SHP77 (cell line): Measurements from ENCODE around the gene AGAP3.

Experiments used
- DNase-seq, 2 experiments: peaks; one replicate each; lab custom pipeline; 2025; lab: John Stamatoyannopoulos, UW

Gene AGAP3

DNA sequence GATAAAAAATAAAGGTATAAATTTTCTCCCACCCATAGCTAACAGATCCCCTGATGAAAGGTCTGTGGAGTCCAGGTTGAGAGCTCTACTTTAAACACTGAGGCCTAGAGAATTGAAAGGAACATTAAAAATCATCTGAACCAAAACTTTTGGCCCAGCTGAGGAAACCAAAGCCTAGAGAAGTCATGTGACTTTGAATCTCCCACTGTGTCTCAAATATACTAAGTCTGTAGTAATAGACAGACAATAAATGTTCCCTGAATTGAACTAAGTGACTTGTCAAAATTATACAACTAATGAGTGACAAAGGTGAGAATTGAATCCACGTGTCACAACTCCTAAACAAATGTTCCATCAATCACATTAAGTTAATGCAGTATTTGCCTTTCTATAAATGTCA lies 75.5 kb downstream of the AGAP3 start:
- DNase-seq, result no peak

DNA sequence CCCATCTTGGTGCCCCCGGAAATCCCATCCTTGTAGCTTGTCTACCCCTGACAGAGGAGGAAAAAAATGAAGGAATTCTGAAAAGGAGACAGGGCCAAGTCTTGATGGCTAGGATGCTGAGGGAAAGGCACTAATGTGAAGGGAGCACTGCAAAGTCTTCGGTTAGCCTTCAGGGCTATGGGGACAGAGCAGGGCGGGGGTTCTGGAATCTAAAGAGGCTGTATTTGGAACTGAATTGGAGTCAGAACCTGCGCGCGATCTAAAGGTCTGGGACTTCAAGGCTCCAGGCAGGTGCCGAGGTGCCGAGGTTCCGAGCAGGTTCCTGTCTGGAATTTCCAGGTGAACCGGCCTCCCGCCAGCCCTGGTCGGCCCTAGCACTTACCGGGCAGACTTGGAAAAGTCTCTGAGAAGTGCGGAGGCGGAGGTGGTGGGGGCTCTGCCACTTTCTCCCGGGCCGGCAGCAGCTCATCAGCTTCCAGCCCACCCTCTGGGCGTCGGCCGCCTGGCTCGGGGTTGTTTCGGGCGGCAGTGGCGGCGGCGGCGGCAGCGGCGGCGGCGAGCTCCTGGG lies 80.4 kb downstream of the AGAP3 start:
- no peak for DNase-seq

DNA sequence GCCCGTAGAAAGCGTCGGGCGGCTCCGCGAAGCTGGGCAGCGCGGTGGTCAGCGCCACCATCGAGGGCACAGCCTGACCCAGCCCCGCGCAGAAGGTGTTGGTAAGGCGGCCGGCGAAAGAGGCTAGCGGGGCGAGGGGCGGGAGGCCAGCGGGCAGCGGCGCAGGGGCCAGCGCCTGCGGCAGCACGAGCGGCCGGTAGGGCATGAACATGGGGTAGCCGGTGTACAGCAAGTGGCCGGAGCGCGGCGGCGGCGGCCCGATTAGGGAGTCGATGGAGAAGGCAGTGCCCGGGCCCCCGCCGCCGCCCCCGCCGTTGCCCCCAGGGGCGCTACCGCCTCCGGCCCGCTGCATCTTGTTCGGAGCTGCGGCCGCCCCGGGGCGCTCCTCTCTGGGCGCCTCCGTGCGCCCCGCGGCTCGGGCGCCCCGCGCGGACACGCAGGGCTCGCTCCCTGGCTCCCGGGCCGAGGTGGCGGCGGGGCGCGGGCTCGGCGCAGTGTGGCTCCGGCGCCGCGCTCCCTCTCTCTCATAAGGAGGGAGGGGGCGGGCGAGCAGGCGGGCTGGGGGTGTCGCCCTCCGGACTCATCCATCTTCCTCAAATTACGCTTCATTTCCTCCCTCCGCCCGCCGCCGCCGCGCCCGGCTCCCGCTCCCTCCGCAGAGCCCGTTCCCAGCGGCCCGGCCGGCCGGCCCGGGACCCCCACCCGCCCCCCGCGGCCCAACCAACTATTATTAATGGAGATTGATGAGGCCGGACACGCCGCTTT lies 81.1 kb downstream of the AGAP3 start, which contains the start of gene GBX1:
Gene GBX1 (minus strand): TSS at position 498 of the 765 bp plus-strand sequence. CDS start 146 bp downstream, at position 352.
- no peak for DNase-seq

DNA sequence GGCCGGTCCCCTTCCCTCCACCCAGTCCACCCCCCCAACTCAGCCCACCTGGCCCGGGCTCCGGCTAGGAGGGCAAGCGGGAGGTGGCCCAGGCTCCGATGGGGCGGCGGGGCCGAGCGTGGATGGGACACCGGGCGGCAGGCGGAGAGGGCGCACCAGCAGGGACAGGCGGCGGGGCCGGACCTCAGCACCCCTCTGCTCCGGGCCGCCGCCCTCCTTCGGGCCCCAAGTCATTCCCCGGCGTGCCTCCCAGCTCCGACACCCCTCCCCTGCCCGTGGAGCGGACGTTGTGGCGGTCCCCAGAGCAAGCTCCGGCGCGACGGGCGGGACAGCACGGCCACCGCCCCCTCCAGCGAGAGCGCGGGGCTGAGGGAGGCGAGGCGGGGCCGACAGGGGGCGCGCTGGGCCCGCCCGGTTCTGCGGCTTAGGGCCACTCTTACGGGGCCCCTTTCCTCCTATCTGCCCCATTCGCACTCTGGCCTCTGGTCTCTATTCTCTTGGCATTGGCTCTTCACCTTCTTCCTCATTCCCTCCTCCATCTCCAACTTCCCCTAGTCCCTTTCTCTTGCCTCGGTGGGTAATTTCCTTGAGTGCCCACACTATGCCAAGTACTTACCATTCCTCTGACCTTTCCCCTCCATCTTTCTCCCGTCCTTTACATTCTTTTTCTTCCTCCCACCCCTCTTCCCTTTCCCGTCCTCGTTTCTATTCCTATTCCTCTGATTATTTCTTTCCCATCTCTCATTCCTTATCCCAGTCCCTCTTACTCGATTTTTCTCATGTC lies 81.9 kb downstream of the AGAP3 start:
- DNase-seq, result no peak

DNA sequence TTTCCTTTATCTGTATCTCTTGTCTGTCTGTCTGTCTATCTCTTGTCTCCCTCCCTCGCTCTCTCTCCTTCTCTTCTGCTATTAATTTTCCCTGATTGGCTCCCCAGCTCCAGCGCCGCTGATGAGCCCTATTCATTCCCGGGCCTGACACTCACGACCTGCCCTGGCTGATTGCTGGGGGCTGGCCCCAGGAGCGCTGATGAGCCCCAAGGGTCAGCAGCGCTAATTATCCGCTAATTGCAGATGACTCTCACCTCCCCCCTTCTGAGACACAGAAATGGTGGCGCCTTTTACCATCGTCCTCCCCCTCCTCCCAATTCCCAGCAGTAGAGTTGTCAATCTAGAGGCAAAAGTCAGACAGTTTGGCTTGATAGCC lies 82.5 kb downstream of the AGAP3 start:
- no peak for DNase-seq

DNA sequence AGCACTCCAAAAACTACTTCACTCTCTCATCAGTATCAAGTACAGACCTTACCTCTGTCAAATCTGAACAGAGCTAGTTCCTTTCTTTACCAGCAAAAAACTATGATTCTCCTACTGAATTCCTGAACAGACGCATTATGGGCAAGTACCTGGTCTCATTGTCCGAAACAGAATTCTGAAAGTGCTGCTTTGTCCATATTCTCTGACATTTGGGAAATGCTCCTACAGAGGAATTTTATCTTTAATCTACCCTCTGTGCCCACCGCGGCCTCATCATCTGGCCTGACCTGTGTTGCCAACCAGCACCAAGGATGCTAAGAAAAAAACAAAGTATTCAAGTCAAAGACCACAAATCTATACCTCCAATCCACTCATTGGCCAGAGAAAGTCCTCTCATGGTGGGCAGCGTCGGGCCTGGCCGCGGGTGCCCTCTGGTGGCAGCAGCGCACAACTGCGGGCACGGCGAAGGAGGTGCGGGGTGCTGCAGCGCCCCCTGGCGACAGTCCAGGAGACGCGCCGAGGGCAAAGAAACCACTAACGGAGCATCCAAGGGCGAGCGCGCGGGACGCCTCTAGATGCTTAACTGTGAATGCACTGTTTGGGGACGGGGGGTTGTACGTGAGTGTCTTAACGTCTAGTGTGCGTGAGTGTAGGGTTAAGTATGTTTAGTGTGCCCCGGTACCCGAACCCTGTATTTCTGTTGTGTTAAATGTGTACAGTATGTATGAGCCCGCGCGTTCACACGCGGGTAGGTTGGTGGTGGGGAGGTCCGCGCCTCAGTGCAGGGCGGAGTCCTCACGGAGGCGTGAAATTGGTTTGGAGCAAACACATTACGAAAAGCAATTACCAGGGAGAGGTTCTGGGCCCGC lies 86.2 kb downstream of the AGAP3 start:
- DNase-seq, result peak; percentile 37 to 43

DNA sequence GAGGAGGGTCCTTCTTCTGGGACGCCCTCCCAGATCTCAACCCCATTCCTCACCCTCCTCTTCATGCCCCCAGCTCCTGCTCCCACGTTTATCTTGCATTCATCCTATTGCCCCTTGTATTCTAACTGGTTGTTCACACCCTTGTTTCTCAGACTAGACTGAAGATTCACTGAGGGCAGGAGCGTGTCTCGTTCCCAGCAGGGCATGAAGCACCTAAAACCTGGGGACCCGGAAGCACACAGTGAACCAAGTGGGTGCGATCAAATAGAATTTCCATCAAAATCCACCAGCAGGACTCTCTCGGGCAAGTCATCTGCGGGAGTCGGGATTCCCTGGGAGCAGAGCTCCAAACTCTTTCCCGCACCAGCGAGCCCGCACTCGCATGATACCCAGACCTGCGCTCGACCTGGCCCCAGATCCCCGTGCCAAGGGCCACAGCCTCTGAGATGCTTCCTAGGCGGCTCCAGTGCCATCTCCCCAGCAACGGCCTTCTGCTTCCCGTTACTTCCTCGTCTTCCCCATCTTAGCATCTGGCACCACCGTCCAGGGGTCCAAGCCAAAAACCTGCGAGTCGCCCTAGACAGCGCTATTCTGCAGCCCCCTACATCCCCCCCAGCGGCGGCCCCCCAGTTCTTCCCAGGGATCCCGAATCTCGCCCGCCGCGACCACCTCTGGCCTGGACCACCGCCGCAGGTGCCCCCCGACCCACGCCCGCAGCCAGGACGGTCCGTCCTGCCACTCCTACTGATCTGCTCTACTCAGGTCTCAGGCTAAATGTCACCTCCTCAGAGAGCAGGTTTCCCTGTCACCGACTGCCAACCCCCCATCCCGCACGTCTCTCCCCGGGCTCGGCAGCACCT lies 87.3 kb downstream of the AGAP3 start:
- DNase-seq, result no peak

DNA sequence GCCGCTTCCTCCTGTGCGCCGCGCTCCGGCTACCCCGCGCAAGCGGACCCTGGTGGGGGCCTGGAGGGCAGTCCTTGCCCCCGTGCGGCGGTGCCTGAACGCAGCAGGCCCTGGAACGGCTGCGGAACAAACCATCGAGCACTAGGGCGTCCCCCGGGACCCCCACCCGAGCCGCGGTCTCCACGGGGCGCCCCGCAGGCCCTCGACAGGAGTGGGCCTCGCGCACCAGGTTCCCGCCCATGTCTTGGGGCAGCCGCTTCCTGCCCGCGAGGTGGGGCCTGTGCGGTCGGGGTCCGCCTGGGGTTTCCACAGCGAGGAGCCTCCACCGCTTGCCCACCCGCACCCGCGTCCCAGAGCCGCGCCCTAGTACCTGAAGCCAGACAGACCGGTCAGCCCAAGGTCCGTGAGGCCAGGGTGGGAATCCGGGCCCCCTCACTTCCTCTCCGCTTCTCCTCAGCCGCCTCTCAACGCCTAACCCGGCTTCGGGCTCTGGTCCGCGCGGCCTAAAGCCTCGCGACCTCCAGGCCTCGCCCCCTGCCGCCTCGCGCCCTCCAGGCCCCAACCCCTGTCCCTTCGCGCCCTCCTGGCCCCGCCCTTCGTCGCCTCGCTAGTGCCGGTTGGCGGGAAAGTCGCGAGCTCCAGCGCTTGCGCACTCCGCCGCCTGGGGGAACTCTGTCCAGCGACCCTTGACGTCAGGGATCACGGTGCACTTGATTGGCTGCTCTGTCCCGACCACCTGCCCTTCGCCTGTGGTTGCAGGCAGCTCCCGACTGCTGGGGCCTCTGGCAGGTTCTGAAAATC lies 88.2 kb downstream of the AGAP3 start:
- no peak for DNase-seq

DNA sequence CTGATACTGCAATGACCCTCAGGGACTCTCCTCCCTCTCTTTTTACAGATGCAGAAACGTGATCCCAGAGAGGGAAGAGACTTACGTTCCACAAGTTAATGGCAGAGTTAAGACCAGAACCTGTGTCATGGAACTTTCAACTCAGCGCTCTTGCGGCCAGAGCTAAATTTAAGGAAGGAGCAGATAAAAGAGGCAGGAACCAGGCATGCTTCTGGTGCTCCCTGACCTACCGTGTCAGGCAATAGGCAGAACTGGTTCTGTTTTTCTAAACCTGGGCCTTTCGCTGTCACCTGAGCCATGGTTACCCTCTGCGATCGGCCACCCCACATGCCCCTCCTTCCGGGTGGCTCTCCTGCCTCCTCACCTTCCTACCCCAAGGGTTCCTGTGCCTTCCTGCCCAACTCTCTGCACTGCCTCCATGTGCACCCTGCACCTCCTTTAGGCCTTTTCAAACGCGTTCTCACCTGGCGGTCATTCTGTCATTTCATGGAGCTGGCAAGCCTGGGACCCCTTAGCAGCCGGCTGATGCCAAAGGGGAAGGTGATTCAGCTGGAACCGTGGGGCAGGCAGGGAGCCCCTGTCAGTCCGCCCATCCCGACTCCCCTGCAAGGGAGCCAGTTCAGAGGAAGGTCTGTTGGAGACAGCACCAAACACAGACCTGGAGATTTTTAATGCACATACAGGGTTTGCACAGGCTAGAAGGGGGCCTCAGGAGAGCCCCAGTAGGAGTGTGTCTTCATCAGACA lies 88.9 kb downstream of the AGAP3 start:
- no peak for DNase-seq

DNA sequence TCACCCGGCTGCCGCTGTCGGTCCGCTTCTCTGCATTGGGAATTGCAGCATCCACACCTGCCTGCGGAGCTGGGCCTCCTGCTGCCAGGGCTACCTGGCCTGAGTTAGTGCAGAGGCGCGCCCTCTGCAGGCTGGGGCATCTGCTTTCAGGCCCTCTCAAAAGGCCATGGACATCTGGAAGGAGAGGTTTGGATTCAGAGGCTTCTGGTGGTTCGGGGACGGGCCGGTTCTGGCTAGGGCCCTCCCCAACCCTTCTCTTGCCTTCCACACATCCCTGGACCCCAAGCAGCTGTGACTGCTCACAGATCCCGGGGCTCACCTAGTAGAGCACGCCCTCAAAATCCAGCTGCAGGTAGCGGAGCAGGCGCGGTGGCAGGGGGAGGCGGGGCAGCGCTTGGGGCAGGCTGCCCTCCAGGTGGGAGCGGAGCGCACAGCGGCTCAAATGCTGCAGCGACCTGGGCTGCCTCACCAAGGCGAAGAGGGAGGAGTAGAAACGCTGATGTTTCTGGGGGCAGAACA lies 89.6 kb downstream of the AGAP3 start:
- DNase-seq, result no peak

DNA sequence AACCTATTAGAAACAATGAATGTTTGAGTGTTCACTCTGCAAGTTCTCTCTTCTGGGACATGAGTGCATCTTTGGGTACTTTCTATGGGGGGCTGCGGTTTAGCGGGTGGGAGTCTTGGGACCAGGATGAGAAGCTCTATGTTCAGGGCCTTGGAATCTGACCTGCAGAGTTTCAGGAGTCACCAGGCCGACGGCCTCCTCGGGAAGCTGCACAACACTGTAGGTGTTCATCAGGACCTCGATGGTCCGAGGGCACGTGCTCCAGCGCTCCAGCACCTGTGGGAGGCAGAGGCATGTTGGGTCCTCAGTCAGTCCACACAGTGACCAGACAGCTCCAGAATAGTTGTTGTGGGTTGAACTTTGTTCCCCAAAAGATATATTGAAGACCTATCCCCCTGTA lies 90.1 kb downstream of the AGAP3 start:
- no peak for DNase-seq

DNA sequence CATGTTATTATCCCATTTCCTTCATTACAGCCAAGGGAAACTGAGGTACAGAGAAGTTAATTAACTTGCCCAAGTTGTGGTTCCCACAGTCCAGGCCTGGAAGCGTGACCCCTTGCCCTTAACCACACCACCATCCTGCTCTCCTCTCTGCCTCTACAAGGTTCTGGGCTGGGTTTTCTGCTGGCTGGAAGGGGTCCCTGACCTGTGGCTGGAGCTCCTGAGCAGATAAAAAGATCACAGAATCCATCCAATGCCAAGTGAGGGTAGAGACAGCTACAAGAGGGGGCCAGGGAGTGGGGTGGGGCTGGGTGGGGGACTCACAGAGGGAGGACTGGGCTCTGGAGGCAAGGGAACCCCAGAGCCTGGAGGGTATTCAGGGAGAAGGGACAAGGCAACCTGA lies 91.0 kb downstream of the AGAP3 start:
- DNase-seq, result no peak

DNA sequence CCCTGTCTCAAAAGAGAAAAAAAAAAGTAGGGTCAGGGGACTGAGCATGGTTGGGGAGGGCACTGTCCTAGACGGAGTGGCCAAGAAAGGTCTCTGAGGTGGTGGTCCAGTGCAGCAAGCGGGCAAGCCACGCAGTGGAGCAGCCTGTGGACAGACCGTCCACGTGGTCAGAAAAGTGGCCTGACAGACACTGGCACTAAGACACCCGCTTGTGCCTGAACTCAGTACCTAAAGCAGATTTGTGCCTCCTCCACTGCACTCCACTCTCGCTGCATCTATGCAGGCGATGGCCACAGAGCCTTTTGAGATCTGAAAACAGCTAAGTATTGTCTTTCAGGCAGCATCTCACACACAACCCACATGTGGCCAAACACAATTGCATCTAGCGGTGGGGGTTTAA lies 92.0 kb downstream of the AGAP3 start:
- no peak for DNase-seq

DNA sequence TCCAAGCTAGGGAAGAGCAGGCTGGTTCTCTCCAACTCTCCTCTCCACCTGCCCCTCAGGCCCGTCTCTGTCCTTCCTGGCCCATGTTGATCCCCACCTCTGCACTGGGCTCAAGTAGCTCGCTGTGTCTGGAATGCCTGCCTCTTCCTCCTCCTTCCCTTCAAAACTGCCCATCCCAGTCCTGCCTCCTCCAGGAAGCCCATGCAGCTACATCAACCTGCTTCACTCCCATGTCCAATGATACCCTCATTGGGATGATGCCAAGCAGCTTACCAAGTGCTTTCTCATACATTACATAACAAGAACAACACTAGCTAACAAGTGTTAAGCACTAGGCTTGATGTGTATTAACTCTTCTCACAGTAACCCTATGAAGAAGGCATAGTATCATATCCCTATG lies 92.6 kb downstream of the AGAP3 start:
- DNase-seq, result no peak

DNA sequence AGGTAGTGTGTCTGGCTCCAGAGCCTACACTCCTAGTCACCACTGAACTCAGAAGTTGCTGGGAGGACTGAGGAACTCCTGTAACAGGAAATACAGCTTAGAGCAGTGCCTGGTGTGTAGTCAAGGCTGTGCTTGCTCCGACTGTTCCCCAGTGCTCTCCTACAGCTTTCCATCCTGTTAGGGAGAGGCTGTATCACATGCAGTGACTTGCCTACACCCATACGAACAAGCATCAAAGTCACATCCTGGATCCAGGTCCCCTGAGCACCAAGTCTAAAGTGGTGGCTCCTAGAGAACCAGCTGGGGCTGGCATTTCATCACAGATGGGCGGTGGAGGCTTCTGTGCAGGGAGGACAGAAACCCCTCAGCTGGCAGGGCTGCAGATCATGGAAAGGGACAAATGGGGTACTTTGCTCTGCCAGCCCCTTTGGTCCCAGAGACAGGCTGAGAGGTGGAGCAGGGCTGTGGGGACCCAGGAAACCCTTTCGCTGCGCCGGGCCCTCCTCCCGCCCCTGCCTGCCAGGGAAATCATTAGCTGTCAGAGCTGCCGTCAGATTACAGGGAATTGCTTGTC lies 93.1 kb downstream of the AGAP3 start:
- no peak for DNase-seq

DNA sequence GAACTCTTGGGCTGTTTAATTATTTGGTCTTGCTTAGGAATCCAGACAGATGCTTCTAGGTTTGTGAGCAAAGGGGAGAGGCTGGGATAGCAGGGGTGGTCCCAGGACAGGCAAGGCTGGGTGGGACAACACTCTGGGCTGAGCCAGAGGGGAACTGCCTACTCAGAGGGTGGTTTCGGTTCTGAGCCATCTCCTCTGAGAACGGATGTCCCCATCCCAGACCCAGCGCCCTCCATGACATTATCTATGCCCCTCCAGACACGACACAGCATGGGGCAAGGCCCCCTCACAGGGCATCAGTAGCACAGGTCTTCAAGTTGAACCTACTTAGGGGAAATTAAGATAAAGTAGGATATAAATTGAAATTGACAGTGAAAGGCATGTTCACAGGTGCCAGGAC lies 93.7 kb downstream of the AGAP3 start:
- DNase-seq, result no peak

DNA sequence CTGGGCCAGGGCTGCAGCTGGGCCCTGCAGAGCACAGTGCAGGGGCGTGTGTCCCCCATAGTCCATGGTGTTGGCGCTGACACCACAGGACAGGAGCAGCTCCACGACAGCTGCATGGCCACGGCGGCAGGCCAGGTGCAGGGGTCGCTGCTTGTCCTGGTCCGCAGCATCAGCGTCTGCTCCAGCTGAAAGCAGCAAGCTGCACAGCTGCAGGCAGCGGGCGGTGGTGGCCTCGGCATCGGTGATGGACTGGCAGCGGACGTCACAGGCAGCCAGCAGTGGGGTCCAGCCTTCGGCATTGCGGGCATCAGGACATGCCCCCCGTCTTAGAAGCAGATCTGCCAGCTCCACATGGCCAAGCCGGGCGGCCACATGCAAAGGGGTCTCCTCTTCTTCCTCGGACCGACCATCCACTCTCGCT lies 94.7 kb downstream of the AGAP3 start:
- no peak for DNase-seq

DNA sequence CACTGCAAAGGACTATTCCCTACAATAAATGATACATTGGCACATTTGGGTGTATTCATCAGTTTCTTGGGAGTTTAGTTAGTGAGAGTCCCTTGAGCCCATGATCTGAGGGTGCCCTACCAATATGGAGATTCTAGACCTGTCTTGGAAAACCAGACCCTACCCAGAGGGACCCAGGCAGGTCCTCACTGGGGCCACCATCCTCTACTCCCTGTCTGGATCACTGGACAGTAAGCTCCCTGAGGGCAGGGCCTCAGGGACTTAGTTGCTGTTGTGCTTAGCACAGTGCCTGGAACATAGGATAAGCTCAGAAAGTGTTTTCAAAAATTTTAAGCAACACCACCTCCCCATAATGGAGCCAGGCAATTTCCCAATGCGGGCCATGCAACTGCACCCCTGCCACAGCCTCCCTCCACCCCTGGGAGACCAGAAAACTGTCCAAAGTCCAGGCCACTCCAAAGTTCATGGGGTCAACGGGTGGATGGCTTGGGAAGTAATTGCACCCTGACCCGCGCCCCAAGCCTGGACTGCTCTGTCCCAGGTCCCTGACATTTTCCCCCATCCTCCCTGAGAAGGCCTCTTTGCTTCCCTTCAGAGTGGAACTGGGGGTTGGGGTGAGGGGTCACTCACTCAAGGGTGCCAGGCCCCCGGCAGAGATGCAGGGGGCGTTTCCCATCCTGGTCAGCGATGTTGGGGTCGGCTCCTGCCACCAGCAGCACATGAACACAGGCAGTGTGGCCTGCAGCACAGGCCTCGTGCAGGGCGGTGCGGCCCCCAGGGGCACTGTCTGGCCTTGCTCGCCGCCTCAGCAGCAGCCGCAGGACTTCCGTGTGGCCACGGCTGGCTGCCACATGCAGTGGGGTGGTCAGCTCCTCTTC lies 99.7 kb downstream of the AGAP3 start:
- no peak for DNase-seq
